Measurements from ENCODE around the gene KRTAP9-3.
"Not testable (repeated sequence)": the region's sequence is repeated elsewhere in the genome, so short reads cannot be mapped to it uniquely, and the experiment has no call there.

Gene KRTAP9-3

GRCh38 chr17:41215681-41216080 is 16.6 kb upstream of the KRTAP9-3 start:
- H3K27me3 ChIP-seq (ENCODE audit: control insufficient read depth in 1 of 2, insufficient read depth in 2 of 2, low read length in 2 of 2), result peaks cover 0 to 4% of the 10 kb centered on the region in 2 donors
- no peak overlapping the region for H3K9ac ChIP-seq (ENCODE audit: low read length in 2 of 2)
- H3K27ac ChIP-seq (ENCODE audit: low read length), result no peak overlapping the region
- H3K4me3 ChIP-seq (ENCODE audit: low read length in 2 of 2), result no peak overlapping the region
- no peaks in the 10 kb centered on the region for H3K36me3 ChIP-seq (ENCODE audit: control insufficient read depth in 2 of 2, insufficient read depth in 2 of 2, low read length in 2 of 2)
- no peaks in the 10 kb centered on the region for H3K4me1 ChIP-seq (ENCODE audit: control insufficient read depth, insufficient read depth, low read length)
- H3K9me3 ChIP-seq (ENCODE audit: control insufficient read depth in 2 of 2, low read length in 2 of 2), result no peaks in the 10 kb centered on the region

- H3K27me3 ChIP-seq (ENCODE audit: control insufficient read depth in 1 of 2, insufficient read depth in 2 of 2, low read length in 2 of 2), result peaks cover 0 to 3% of the 10 kb centered on the region in 2 donors
- no peak overlapping the region for H3K27ac ChIP-seq (ENCODE audit: low read length)
- no peak overlapping the region for H3K4me3 ChIP-seq (ENCODE audit: low read length in 2 of 2)
- H3K9me3 ChIP-seq (ENCODE audit: control insufficient read depth in 2 of 2, low read length in 2 of 2), result no peaks in the 10 kb centered on the region
- no peak overlapping the region for H3K9ac ChIP-seq (ENCODE audit: low read length in 2 of 2)
- H3K4me1 ChIP-seq (ENCODE audit: control insufficient read depth, insufficient read depth, low read length), result no peaks in the 10 kb centered on the region
- no peaks in the 10 kb centered on the region for H3K36me3 ChIP-seq (ENCODE audit: control insufficient read depth in 2 of 2, insufficient read depth in 2 of 2, low read length in 2 of 2)
Observed at GRCh38 chr17:41223821-41224220, 8.4 kb upstream of the KRTAP9-3 start.

GRCh38 chr17:41226051-41226450 is 6.2 kb upstream of the KRTAP9-3 start:
- H3K36me3 ChIP-seq (ENCODE audit: control insufficient read depth in 2 of 2, insufficient read depth in 2 of 2, low read length in 2 of 2), result no peaks in the 10 kb centered on the region
- H3K27ac ChIP-seq (ENCODE audit: low read length), result no peak overlapping the region
- H3K9ac ChIP-seq (ENCODE audit: low read length in 2 of 2), result no peak overlapping the region
- no peaks in the 10 kb centered on the region for H3K9me3 ChIP-seq (ENCODE audit: control insufficient read depth in 2 of 2, low read length in 2 of 2)
- H3K4me1 ChIP-seq (ENCODE audit: control insufficient read depth, insufficient read depth, low read length), result no peaks in the 10 kb centered on the region
- H3K27me3 ChIP-seq (ENCODE audit: control insufficient read depth in 1 of 2, insufficient read depth in 2 of 2, low read length in 2 of 2), result peaks cover 0 to 5% of the 10 kb centered on the region in 2 donors
- no peak overlapping the region for H3K4me3 ChIP-seq (ENCODE audit: low read length in 2 of 2)

GRCh38 chr17:41226598-41227095 is 5.6 kb upstream of the KRTAP9-3 start, which contains the start of gene KRTAP9-2:
Gene KRTAP9-2 (plus strand): TSS chr17:41226648. CDS start chr17:41226655, 7 bp downstream.
- H3K36me3 ChIP-seq (ENCODE audit: control insufficient read depth in 2 of 2, insufficient read depth in 2 of 2, low read length in 2 of 2); H3K27me3 ChIP-seq (ENCODE audit: control insufficient read depth in 1 of 2, insufficient read depth in 2 of 2, low read length in 2 of 2); H3K4me1 ChIP-seq (ENCODE audit: control insufficient read depth, insufficient read depth, low read length); H3K27ac ChIP-seq (ENCODE audit: low read length); H3K9me3 ChIP-seq (ENCODE audit: control insufficient read depth in 2 of 2, low read length in 2 of 2); H3K9ac ChIP-seq (ENCODE audit: low read length in 2 of 2); H3K4me3 ChIP-seq (ENCODE audit: low read length in 2 of 2): not testable (repeated sequence)

- Histone ChIP-seq H3K9me3 (ENCODE audit: control insufficient read depth in 2 of 2, low read length in 2 of 2) (no peaks in the 10 kb centered on the region), H3K36me3 (ENCODE audit: control insufficient read depth in 2 of 2, insufficient read depth in 2 of 2, low read length in 2 of 2) (no peaks in the 10 kb centered on the region), H3K4me3 (ENCODE audit: low read length in 2 of 2) (no peak overlapping the region), H3K4me1 (ENCODE audit: control insufficient read depth, insufficient read depth, low read length) (no peaks in the 10 kb centered on the region), H3K27ac (ENCODE audit: low read length) (no peak overlapping the region), H3K9ac (ENCODE audit: low read length in 2 of 2) (no peak overlapping the region), H3K27me3 (ENCODE audit: control insufficient read depth in 1 of 2, insufficient read depth in 2 of 2, low read length in 2 of 2) (peaks cover 0 to 5% of the 10 kb centered on the region in 2 donors)
Observed at GRCh38 chr17:41230094-41230493, 2.2 kb upstream of the KRTAP9-3 start.

- Histone ChIP-seq H3K4me1 (ENCODE audit: control insufficient read depth, insufficient read depth, low read length) (no peaks in the 10 kb centered on the region), H3K9me3 (ENCODE audit: control insufficient read depth in 2 of 2, low read length in 2 of 2) (no peaks in the 10 kb centered on the region)
Observed at GRCh38 chr17:41231731-41232130, 518 bp upstream of the KRTAP9-3 start.

GRCh38 chr17:41237116-41237515 is 4.9 kb downstream of the KRTAP9-3 start:
- H3K4me3 ChIP-seq (ENCODE audit: low read length in 2 of 2); H3K27me3 ChIP-seq (ENCODE audit: control insufficient read depth in 1 of 2, insufficient read depth in 2 of 2, low read length in 2 of 2); H3K9me3 ChIP-seq (ENCODE audit: control insufficient read depth in 2 of 2, low read length in 2 of 2): not testable (repeated sequence)

More at GRCh38 chr17:41231731-41232130, 518 bp upstream of the KRTAP9-3 start:
- Histone ChIP-seq H3K36me3 (ENCODE audit: control insufficient read depth in 2 of 2, insufficient read depth in 2 of 2, low read length in 2 of 2) (no peaks in the 10 kb centered on the region), H3K9ac (ENCODE audit: low read length in 2 of 2) (no peak overlapping the region), H3K27ac (ENCODE audit: low read length) (no peak overlapping the region), H3K4me3 (ENCODE audit: low read length in 2 of 2) (no peak overlapping the region), H3K27me3 (ENCODE audit: control insufficient read depth in 1 of 2, insufficient read depth in 2 of 2, low read length in 2 of 2) (peaks cover 0 to 2% of the 10 kb centered on the region in 2 donors)

GRCh38 chr17:41237949-41238437 is 5.7 kb downstream of the KRTAP9-3 start, which contains the start of gene KRTAP9-8:
Gene KRTAP9-8 (plus strand): TSS chr17:41237999. CDS start chr17:41238052, 53 bp downstream.
- H3K9ac ChIP-seq (ENCODE audit: low read length in 2 of 2); H3K27ac ChIP-seq (ENCODE audit: low read length); H3K27me3 ChIP-seq (ENCODE audit: control insufficient read depth in 1 of 2, insufficient read depth in 2 of 2, low read length in 2 of 2); H3K9me3 ChIP-seq (ENCODE audit: control insufficient read depth in 2 of 2, low read length in 2 of 2); H3K4me3 ChIP-seq (ENCODE audit: low read length in 2 of 2); H3K4me1 ChIP-seq (ENCODE audit: control insufficient read depth, insufficient read depth, low read length); H3K36me3 ChIP-seq (ENCODE audit: control insufficient read depth in 2 of 2, insufficient read depth in 2 of 2, low read length in 2 of 2): not testable (repeated sequence)

More at GRCh38 chr17:41237116-41237515, 4.9 kb downstream of the KRTAP9-3 start:
- H3K27ac ChIP-seq (ENCODE audit: low read length); H3K4me1 ChIP-seq (ENCODE audit: control insufficient read depth, insufficient read depth, low read length); H3K36me3 ChIP-seq (ENCODE audit: control insufficient read depth in 2 of 2, insufficient read depth in 2 of 2, low read length in 2 of 2); H3K9ac ChIP-seq (ENCODE audit: low read length in 2 of 2): not testable (repeated sequence)

- not testable (repeated sequence) for H3K27me3 ChIP-seq (ENCODE audit: control insufficient read depth in 1 of 2, insufficient read depth in 2 of 2, low read length in 2 of 2); H3K4me1 ChIP-seq (ENCODE audit: control insufficient read depth, insufficient read depth, low read length); H3K36me3 ChIP-seq (ENCODE audit: control insufficient read depth in 2 of 2, insufficient read depth in 2 of 2, low read length in 2 of 2); H3K9me3 ChIP-seq (ENCODE audit: control insufficient read depth in 2 of 2, low read length in 2 of 2); H3K27ac ChIP-seq (ENCODE audit: low read length); H3K4me3 ChIP-seq (ENCODE audit: low read length in 2 of 2); H3K9ac ChIP-seq (ENCODE audit: low read length in 2 of 2)
Observed at GRCh38 chr17:41246995-41247787, 14.9 kb downstream of the KRTAP9-3 start.

GRCh38 chr17:41249637-41250240 is 17.5 kb downstream of the KRTAP9-3 start, which contains the start of gene KRTAP9-4:
Gene KRTAP9-4 (plus strand): TSS chr17:41249687. CDS start chr17:41249721, 34 bp downstream.
- not testable (repeated sequence) for H3K27ac ChIP-seq (ENCODE audit: low read length); H3K27me3 ChIP-seq (ENCODE audit: control insufficient read depth in 1 of 2, insufficient read depth in 2 of 2, low read length in 2 of 2); H3K9ac ChIP-seq (ENCODE audit: low read length in 2 of 2)

More at GRCh38 chr17:41249637-41250240, 17.5 kb downstream of the KRTAP9-3 start, which contains the start of gene KRTAP9-4:
- not testable (repeated sequence) for H3K9me3 ChIP-seq (ENCODE audit: control insufficient read depth in 2 of 2, low read length in 2 of 2); H3K36me3 ChIP-seq (ENCODE audit: control insufficient read depth in 2 of 2, insufficient read depth in 2 of 2, low read length in 2 of 2); H3K4me3 ChIP-seq (ENCODE audit: low read length in 2 of 2); H3K4me1 ChIP-seq (ENCODE audit: control insufficient read depth, insufficient read depth, low read length)
